Gastroesophageal sphincter (tissue), 3 donors: ENCODE results near the gene NFIL3.
A peak's percentile ranks its signal among the peaks of the same experiment; 100 is the strongest.

ENCODE experiments used
- CTCF ChIP-seq, 4 experiments: fragments of 200-600 bp in 2 of 4; fragments of 450-650 bp in 2 of 4; sonication (generic) in 1 of 4; IDR thresholded peaks; one replicate each; pipeline ENCODE4 v1.5.1; 2017 to 2019; ENCODE audit warnings: antibody characterized with exemption in 4 of 4, mild to moderate bottlenecking in 2 of 4, moderate library complexity in 2 of 4
- EP300 ChIP-seq: sonication (generic); formaldehyde crosslinking; IDR thresholded peaks from one replicate; pipeline ENCODE4 v1.6.1; 2017; ENCODE audit warnings: antibody characterized with exemption, mild to moderate bottlenecking
- POLR2A ChIP-seq, 2 donors: fragments of 450-650 bp; IDR thresholded peaks; one replicate each; pipeline ENCODE4 v1.6.1; 2017; ENCODE audit warnings: antibody characterized with exemption in 2 of 2, mild to moderate bottlenecking in 2 of 2, moderate library complexity in 1 of 2
- POLR2AphosphoS5 ChIP-seq: sonication (generic); formaldehyde crosslinking; IDR thresholded peaks from one replicate; pipeline ENCODE4 v1.6.1; 2017; ENCODE audit warnings: antibody characterized with exemption

- peak in 3 of 4 experiments; percentile 22 to 37 (median 27) for TF ChIP-seq CTCF (IDR thresholded peaks at IDR 0.05)
- peak; percentile 29 to 39 for TF ChIP-seq POLR2A (IDR thresholded peaks at IDR 0.05)
- peak; percentile 31 for TF ChIP-seq EP300
- peak; percentile 94 for TF ChIP-seq POLR2AphosphoS5
Observed at GRCh38 chr9:91424403-91425176, 958 bp upstream of the NFIL3 start.
